SK-N-SH (cell line): ENCODE results near the gene TBC1D1. TPM values are rescaled to one million over a fixed set of nuclear protein-coding genes. Genes with fewer than 3 reads are reported as not detected.

Source experiments
- CTCF ChIA-PET: fragments of 300-600, 350-600 bp; formaldehyde crosslinking; extraction: SDS; loops from one replicate; lab custom pipeline; 2021; lab: Yijun Ruan, JAX
- POLR2A ChIA-PET: fragments of 350-600 bp; sonication (Branson Sonifier 250); formaldehyde crosslinking; extraction: SDS; loops from one replicate; lab custom pipeline; 2020; ENCODE audit warnings: antibody characterized with exemption, inconsistent platforms; lab: Yijun Ruan, JAX
- DNase-seq: peaks from one replicate; pipeline ENCODE4 v3.0.0; 2012
- H2AFZ ChIP-seq: fragments of 200-600 bp; sonication (generic); 2 replicates; pipeline ENCODE4 v1.8.1; 2016; ENCODE audit warnings: antibody characterized with exemption, mild to moderate bottlenecking, low read depth
- H3F3A ChIP-seq: fragments of 200-600 bp; sonication (generic); replicated peaks from 2 replicates; pipeline ENCODE3; 2016; ENCODE audit warnings: antibody characterized with exemption, mild to moderate bottlenecking; ENCODE audit not compliant: insufficient read depth
- H3K27ac ChIP-seq, 2 experiments: fragments of 200-500 bp in 1 of 2; fragments of 200-600 bp in 1 of 2; sonication (Bioruptor generic) in 1 of 2; sonication (generic), shearing (Covaris generic) in 1 of 2; 2 replicates each; pipeline versions ENCODE4 v1.5.1 to v1.6.1; 2014 to 2016; ENCODE audit warnings: low read depth in 2 of 2, inconsistent platforms in 1 of 2, low read length in 1 of 2, mild to moderate bottlenecking in 1 of 2, mixed read lengths in 1 of 2
- H3K27me3 ChIP-seq: fragments of 200-600 bp; sonication (generic), shearing (Covaris generic); 2 replicates; pipeline ENCODE4 v1.6.1; 2016; ENCODE audit warnings: mixed run types; ENCODE audit not compliant: insufficient read depth
- H3K36me3 ChIP-seq, 2 experiments: fragments of 200-500 bp in 1 of 2; fragments of 200-600 bp in 1 of 2; sonication (Bioruptor generic) in 1 of 2; sonication (generic) in 1 of 2; replicated peaks in 1 of 2; 2 replicates each; pipeline versions ENCODE3 to v1.5.1; 2014 to 2016; ENCODE audit warnings: low read length in 1 of 2, mild to moderate bottlenecking in 1 of 2; ENCODE audit not compliant: insufficient read depth in 2 of 2, control insufficient read depth in 1 of 2
- H3K4me1 ChIP-seq, 2 experiments: fragments of 200-500 bp in 1 of 2; fragments of 200-600 bp in 1 of 2; sonication (Bioruptor generic) in 1 of 2; sonication (generic), shearing (Covaris generic) in 1 of 2; 2 replicates each; pipeline versions ENCODE4 v1.5.1 to v1.6.1; 2014 to 2016; ENCODE audit warnings: low read depth in 1 of 2, low read length in 1 of 2, mixed run types in 1 of 2; ENCODE audit not compliant: insufficient read depth in 2 of 2, control insufficient read depth in 1 of 2
- H3K4me2 ChIP-seq: fragments of 200-600 bp; sonication (generic), shearing (Covaris generic); 2 replicates; pipeline ENCODE4 v1.6.1; 2017; ENCODE audit warnings: mixed run types
- H3K4me3 ChIP-seq, 2 experiments: fragments of 200-500 bp in 1 of 2; fragments of 200-600 bp in 1 of 2; sonication (Bioruptor generic) in 1 of 2; sonication (generic), shearing (Covaris generic) in 1 of 2; 2 replicates each; pipeline versions ENCODE4 v1.5.1 to v1.8.1; 2014 to 2016; ENCODE audit warnings: low read depth in 2 of 2, inconsistent platforms in 1 of 2, low read length in 1 of 2, mild to moderate bottlenecking in 1 of 2, mixed read lengths in 1 of 2, moderate library complexity in 1 of 2
- H3K79me2 ChIP-seq: fragments of 200-600 bp; sonication (generic); 2 replicates; pipeline ENCODE4 v1.8.1; 2017; ENCODE audit warnings: mild to moderate bottlenecking; ENCODE audit not compliant: insufficient read depth
- H3K9ac ChIP-seq: fragments of 200-600 bp; sonication (generic); 2 replicates; pipeline ENCODE4 v1.6.1; 2017; ENCODE audit warnings: mixed run types
- H3K9me2 ChIP-seq: fragments of 200-600 bp; sonication (generic); 2 replicates; pipeline ENCODE4 v1.6.1; 2017; ENCODE audit warnings: mixed run types
- H3K9me3 ChIP-seq: fragments of 200-600 bp; sonication (generic); 2 replicates; pipeline ENCODE4 v1.6.1; 2017; ENCODE audit warnings: mixed run types, mild to moderate bottlenecking, moderate library complexity
- H4K20me1 ChIP-seq: fragments of 200-600 bp; sonication (generic); 2 replicates; pipeline ENCODE4 v1.6.1; 2017; ENCODE audit warnings: mild to moderate bottlenecking, mixed run types; ENCODE audit not compliant: insufficient read depth
- CHD2 ChIP-seq: fragments of 150-350 bp; IDR thresholded peaks from 2 replicates; pipeline ENCODE4 v1.6.1; 2018; ENCODE audit warnings: low read length; ENCODE audit not compliant: partially characterized antibody
- EP300 ChIP-seq, 2 experiments: IDR thresholded peaks; 2 replicates each; pipeline versions ENCODE4 v1.4.0 to v1.6.1; 2012; ENCODE audit warnings: borderline replicate concordance in 1 of 2, low read depth in 1 of 2, low read length in 1 of 2
- EZH2phosphoT487 ChIP-seq: fragments of 200-600 bp; sonication (generic); IDR thresholded peaks from 2 replicates; pipeline ENCODE4 v1.6.1; 2017; ENCODE audit warnings: low read depth, mixed run types, mild to moderate bottlenecking, antibody characterized with exemption, moderate library complexity, borderline replicate concordance
- FOSL2 ChIP-seq: IDR thresholded peaks from 2 replicates; pipeline ENCODE4 v1.4.0; 2012; ENCODE audit warnings: low read depth, mild to moderate bottlenecking, moderate library complexity, borderline replicate concordance
- FOXJ3 ChIP-seq: sonication (generic); formaldehyde crosslinking; IDR thresholded peaks from 2 replicates; pipeline ENCODE4 v1.5.1; 2020; ENCODE audit warnings: mild to moderate bottlenecking, missing genetic modification reagents
- FOXM1 ChIP-seq: IDR thresholded peaks from 2 replicates; pipeline ENCODE4 v1.4.0; 2012; ENCODE audit warnings: low read depth, mild to moderate bottlenecking
- GABPA ChIP-seq: IDR thresholded peaks from 2 replicates; pipeline ENCODE4 v1.4.0; 2012; ENCODE audit warnings: low read depth, mild to moderate bottlenecking
- NFIC ChIP-seq: IDR thresholded peaks from 2 replicates; pipeline ENCODE4 v1.4.0; 2012; ENCODE audit warnings: borderline replicate concordance
- NRF1 ChIP-seq: IDR thresholded peaks from 2 replicates; pipeline ENCODE4 v1.6.1; 2012; ENCODE audit warnings: low read depth, mild to moderate bottlenecking, low read length
- RFX5 ChIP-seq: IDR thresholded peaks from 2 replicates; pipeline ENCODE4 v1.6.1; 2012; ENCODE audit warnings: mild to moderate bottlenecking, improper control_type of control experiment, low read length
- SIN3A ChIP-seq: IDR thresholded peaks from 2 replicates; pipeline ENCODE4 v1.6.1; 2012; ENCODE audit warnings: low read depth, mild to moderate bottlenecking, low read length, moderate library complexity, borderline replicate concordance
- SMC3 ChIP-seq: IDR thresholded peaks from 2 replicates; pipeline ENCODE4 v1.6.1; 2012; ENCODE audit warnings: low read depth, low read length, improper control_type of control experiment
- YY1 ChIP-seq: IDR thresholded peaks from 2 replicates; pipeline ENCODE4 v1.4.0; 2012; ENCODE audit warnings: low read depth, mild to moderate bottlenecking
- WGBS: methylation state at CpG from one replicate; pipeline ENCODE4 v1.1.6; 2017; ENCODE audit warnings: low lambda C conversion rate; 5-methylcytosine and 5-hydroxymethylcytosine counted together
- polyA plus RNA-seq, 3 experiments: library from polyadenylated mRNA; depleted of rRNA; stranded (reverse); fragments of >200 nt; gene quantifications; 2 replicates each; pipeline ENCODE4 v1.2.3, GENCODE V29; 2012
- TF ChIP-seq, protein P1 (sequence below): fragments of 150-350 bp; IDR thresholded peaks from 2 replicates; pipeline ENCODE4 v1.6.1; 2016; ENCODE audit warnings: mild to moderate bottlenecking, low read depth, low read length
- TF ChIP-seq, protein P2 (sequence below): IDR thresholded peaks from 2 replicates; pipeline ENCODE4 v1.4.0; 2012; ENCODE audit warnings: low read depth, borderline replicate concordance
- TF ChIP-seq, protein P3 (sequence below): IDR thresholded peaks from 2 replicates; pipeline ENCODE4 v1.6.1; 2012; ENCODE audit warnings: mild to moderate bottlenecking, low read depth, low read length, moderate library complexity
- TF ChIP-seq, protein P4 (sequence below): fragments of 150-350 bp; IDR thresholded peaks from 2 replicates; pipeline ENCODE4 v1.6.1; 2017; ENCODE audit warnings: antibody characterized with exemption, low read length, low read depth, borderline replicate concordance
- TF ChIP-seq, protein P5 (sequence below): IDR thresholded peaks from 2 replicates; pipeline ENCODE4 v1.4.0; 2012; ENCODE audit warnings: low read depth, borderline replicate concordance

TBC1D1 gene
- polyA plus RNA-seq, 1 of the 3 experiments (the other 2 are of a cell fraction): 29.8 TPM

DNA sequence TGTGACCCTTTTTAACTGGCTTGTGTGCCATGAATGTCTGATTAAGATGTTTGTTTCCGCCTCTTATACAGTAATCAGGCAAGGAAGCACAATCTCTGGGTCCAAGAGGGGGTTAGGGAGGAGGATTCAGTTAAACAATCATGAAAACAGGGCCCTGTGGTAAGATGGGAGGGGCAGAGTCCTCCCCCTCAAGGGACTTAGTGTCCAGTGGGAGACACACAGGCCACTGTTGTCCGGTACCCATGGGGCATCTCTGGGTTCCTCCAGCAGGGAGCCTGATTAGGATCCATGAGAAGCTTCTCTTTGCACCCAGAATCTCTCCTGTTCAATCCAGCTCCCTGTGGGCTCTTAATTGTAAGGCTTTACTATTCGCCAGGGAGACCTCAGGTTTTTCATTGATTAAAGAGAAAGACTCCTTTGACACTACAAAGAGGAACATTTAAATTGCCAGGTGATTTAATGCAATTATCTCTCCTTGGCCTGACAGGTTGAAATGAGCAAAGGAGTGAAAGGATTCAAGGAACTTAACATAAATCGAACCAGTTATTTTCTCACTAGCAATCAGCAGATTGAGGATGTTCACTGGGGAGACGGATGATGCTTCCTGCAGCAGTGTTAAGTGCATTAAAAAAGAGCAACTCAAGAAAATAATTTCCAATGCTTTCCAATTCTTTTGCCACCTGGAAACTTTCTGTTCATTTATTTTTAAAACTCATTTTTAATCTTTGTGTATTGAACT lies 294.7 kb downstream of the TBC1D1 start:
- H4K20me1 ChIP-seq: no peaks in the 10 kb centered on the region
- POLR2A ChIA-PET: no interaction called here
- no peak for DNase-seq
- H3K9ac ChIP-seq: no peak overlapping the region
- 97% methylated on average over 4 of the region's 5 CpGs for WGBS
- CTCF ChIA-PET: interaction anchor here (1.7 kb wide), 1 partner anchor 545 kb away, joined by 6 read pairs; no protein-coding TSS in a partner anchor
- H3F3A ChIP-seq: peaks cover 7% of the 10 kb centered on the region
- H3K36me3 ChIP-seq: no peaks in the 10 kb centered on the region
- H2AFZ ChIP-seq: no peak overlapping the region
- H3K27ac ChIP-seq: no peak overlapping the region
- H3K9me2 ChIP-seq: no peaks in the 10 kb centered on the region
- no peaks in the 10 kb centered on the region for H3K27me3 ChIP-seq
- H3K4me1 ChIP-seq: peaks cover 0 to 9% of the 10 kb centered on the region in 2 experiments; a peak in 2 of 4 replicates
- no peak overlapping the region for H3K4me2 ChIP-seq
- TF ChIP-seq, protein P1, sequence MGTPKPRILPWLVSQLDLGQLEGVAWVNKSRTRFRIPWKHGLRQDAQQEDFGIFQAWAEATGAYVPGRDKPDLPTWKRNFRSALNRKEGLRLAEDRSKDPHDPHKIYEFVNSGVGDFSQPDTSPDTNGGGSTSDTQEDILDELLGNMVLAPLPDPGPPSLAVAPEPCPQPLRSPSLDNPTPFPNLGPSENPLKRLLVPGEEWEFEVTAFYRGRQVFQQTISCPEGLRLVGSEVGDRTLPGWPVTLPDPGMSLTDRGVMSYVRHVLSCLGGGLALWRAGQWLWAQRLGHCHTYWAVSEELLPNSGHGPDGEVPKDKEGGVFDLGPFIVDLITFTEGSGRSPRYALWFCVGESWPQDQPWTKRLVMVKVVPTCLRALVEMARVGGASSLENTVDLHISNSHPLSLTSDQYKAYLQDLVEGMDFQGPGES: no peak
- no peak for TF ChIP-seq RFX5
- TF ChIP-seq NFIC: no peak
- no peak for TF ChIP-seq EP300 (IDR thresholded peaks at IDR 0.05; ENCODE audit: borderline replicate concordance in 1 of 2, low read depth in 1 of 2, low read length in 1 of 2)
- TF ChIP-seq GABPA: no peak
- no peak for TF ChIP-seq FOXJ3 (CRISPR knock-in tag)
- TF ChIP-seq FOSL2: no peak
- no peak for TF ChIP-seq CHD2
- TF ChIP-seq EZH2phosphoT487: no peak
- TF ChIP-seq SIN3A: no peak
- TF ChIP-seq, protein P2, sequence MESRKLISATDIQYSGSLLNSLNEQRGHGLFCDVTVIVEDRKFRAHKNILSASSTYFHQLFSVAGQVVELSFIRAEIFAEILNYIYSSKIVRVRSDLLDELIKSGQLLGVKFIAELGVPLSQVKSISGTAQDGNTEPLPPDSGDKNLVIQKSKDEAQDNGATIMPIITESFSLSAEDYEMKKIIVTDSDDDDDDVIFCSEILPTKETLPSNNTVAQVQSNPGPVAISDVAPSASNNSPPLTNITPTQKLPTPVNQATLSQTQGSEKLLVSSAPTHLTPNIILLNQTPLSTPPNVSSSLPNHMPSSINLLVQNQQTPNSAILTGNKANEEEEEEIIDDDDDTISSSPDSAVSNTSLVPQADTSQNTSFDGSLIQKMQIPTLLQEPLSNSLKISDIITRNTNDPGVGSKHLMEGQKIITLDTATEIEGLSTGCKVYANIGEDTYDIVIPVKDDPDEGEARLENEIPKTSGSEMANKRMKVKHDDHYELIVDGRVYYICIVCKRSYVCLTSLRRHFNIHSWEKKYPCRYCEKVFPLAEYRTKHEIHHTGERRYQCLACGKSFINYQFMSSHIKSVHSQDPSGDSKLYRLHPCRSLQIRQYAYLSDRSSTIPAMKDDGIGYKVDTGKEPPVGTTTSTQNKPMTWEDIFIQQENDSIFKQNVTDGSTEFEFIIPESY: no peak
- TF ChIP-seq, all 33 proteins: peak for 0
- Histone ChIP-seq H3K4me3 (no peak overlapping the region), H3K79me2 (no peaks in the 10 kb centered on the region), H3K9me3 (no peaks in the 10 kb centered on the region)

DNA sequence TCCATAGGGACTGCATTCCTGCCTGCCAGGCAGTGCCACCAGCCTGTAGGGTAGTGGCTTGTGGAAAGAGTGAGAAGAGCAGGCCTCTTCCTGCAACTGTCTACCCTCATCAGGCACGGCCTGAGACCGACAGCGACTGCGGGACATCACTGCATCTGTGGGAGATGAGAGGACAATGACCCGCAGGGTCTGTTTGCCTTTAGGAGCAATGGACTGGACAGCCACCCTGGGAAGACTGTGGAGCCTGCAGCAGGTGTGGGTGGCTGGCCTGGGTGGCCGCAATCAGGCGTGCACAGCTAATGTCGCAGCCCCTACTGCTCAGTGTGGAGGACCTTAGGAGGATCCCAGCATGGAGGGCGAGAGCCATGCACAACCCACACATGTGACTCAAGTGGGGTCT lies 297.3 kb downstream of the TBC1D1 start:
- Histone ChIP-seq H3F3A (peaks cover 7% of the 10 kb centered on the region), H3K9me2 (no peaks in the 10 kb centered on the region), H3K27me3 (no peaks in the 10 kb centered on the region), H3K4me1 (peaks cover 5 to 16% of the 10 kb centered on the region in 2 experiments; a peak in 2 of 4 replicates), H2AFZ (no peak overlapping the region), H3K36me3 (no peaks in the 10 kb centered on the region), H3K27ac (no peak overlapping the region), H3K4me3 (no peak overlapping the region), H3K79me2 (no peaks in the 10 kb centered on the region), H3K9ac (no peak overlapping the region), H4K20me1 (no peaks in the 10 kb centered on the region), H3K9me3 (no peaks in the 10 kb centered on the region), H3K4me2 (no peak overlapping the region)
- CTCF ChIA-PET: interaction anchor here (2.1 kb wide), 1 partner anchor 8 kb away, joined by 14 read pairs; no protein-coding TSS in a partner anchor
- WGBS: 97% methylated on average over 8 of the region's 9 CpGs
- DNase-seq: no peak
- POLR2A ChIA-PET: no interaction called here
- TF ChIP-seq, protein P3, sequence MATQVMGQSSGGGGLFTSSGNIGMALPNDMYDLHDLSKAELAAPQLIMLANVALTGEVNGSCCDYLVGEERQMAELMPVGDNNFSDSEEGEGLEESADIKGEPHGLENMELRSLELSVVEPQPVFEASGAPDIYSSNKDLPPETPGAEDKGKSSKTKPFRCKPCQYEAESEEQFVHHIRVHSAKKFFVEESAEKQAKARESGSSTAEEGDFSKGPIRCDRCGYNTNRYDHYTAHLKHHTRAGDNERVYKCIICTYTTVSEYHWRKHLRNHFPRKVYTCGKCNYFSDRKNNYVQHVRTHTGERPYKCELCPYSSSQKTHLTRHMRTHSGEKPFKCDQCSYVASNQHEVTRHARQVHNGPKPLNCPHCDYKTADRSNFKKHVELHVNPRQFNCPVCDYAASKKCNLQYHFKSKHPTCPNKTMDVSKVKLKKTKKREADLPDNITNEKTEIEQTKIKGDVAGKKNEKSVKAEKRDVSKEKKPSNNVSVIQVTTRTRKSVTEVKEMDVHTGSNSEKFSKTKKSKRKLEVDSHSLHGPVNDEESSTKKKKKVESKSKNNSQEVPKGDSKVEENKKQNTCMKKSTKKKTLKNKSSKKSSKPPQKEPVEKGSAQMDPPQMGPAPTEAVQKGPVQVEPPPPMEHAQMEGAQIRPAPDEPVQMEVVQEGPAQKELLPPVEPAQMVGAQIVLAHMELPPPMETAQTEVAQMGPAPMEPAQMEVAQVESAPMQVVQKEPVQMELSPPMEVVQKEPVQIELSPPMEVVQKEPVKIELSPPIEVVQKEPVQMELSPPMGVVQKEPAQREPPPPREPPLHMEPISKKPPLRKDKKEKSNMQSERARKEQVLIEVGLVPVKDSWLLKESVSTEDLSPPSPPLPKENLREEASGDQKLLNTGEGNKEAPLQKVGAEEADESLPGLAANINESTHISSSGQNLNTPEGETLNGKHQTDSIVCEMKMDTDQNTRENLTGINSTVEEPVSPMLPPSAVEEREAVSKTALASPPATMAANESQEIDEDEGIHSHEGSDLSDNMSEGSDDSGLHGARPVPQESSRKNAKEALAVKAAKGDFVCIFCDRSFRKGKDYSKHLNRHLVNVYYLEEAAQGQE: no peak
- TF ChIP-seq, protein P4, sequence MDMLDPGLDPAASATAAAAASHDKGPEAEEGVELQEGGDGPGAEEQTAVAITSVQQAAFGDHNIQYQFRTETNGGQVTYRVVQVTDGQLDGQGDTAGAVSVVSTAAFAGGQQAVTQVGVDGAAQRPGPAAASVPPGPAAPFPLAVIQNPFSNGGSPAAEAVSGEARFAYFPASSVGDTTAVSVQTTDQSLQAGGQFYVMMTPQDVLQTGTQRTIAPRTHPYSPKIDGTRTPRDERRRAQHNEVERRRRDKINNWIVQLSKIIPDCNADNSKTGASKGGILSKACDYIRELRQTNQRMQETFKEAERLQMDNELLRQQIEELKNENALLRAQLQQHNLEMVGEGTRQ: no peak
- TF ChIP-seq SMC3 (no peak), NRF1 (no peak), FOXM1 (no peak), SIN3A (no peak), YY1 (no peak)
- TF ChIP-seq, protein P5, sequence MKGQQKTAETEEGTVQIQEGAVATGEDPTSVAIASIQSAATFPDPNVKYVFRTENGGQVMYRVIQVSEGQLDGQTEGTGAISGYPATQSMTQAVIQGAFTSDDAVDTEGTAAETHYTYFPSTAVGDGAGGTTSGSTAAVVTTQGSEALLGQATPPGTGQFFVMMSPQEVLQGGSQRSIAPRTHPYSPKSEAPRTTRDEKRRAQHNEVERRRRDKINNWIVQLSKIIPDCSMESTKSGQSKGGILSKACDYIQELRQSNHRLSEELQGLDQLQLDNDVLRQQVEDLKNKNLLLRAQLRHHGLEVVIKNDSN: no peak
